Measurements from ENCODE around the gene PHLPP1.

DNA sequence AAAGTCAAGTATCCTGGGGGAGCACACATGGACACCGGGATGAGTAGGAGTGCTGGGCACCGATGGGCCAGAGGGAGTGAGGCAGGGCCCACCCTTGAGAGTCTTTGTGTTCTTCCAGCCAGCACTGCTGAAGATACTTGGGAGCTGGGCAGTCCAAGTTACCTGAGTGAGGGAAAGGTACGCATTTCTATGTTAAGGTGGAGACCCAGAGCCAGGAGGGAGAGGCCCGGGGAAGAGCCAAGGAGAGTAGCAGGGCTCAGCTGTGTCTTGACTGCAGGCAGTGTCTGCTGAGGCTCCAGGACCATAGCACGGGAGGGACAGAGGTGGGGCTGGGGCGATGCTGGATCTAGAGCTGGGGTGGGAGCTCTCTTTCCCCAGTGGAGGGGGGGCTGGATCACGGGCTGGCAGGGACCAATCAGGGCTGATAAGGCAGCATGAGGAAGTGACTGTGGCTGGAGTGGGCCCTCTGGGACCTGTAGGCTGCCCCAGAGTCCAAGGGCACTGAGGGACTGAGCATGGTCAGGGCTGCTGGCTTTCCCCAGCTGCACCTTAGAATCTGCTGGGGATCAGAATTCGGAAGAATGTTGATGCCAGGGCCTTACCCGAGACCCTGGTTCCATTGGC, 289.2 kb downstream of the PHLPP1 start:
- TF ChIP-seq EHMT2 (IDR thresholded peaks at IDR 0.05; ENCODE audit: low read depth) (no peak), RCOR1 (IDR thresholded peaks at IDR 0.05; ENCODE audit: low read depth, low read length) (no peak)
- TF ChIP-seq, protein P1, sequence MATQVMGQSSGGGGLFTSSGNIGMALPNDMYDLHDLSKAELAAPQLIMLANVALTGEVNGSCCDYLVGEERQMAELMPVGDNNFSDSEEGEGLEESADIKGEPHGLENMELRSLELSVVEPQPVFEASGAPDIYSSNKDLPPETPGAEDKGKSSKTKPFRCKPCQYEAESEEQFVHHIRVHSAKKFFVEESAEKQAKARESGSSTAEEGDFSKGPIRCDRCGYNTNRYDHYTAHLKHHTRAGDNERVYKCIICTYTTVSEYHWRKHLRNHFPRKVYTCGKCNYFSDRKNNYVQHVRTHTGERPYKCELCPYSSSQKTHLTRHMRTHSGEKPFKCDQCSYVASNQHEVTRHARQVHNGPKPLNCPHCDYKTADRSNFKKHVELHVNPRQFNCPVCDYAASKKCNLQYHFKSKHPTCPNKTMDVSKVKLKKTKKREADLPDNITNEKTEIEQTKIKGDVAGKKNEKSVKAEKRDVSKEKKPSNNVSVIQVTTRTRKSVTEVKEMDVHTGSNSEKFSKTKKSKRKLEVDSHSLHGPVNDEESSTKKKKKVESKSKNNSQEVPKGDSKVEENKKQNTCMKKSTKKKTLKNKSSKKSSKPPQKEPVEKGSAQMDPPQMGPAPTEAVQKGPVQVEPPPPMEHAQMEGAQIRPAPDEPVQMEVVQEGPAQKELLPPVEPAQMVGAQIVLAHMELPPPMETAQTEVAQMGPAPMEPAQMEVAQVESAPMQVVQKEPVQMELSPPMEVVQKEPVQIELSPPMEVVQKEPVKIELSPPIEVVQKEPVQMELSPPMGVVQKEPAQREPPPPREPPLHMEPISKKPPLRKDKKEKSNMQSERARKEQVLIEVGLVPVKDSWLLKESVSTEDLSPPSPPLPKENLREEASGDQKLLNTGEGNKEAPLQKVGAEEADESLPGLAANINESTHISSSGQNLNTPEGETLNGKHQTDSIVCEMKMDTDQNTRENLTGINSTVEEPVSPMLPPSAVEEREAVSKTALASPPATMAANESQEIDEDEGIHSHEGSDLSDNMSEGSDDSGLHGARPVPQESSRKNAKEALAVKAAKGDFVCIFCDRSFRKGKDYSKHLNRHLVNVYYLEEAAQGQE (IDR thresholded peaks at IDR 0.05) = no peak
